GM21576 (cell line): ENCODE data around the gene MRTO4.
"Not testable (repeated sequence)": the region's sequence is repeated elsewhere in the genome, so short reads cannot be mapped to it uniquely, and the experiment has no call there.

Source experiments
- ATAC-seq: cut with Tn5 transposase; IDR thresholded peaks from one replicate; pipeline ENCODE4 v1.9.1; 2021; ENCODE audit warnings: mild to moderate bottlenecking, moderate library complexity; ENCODE audit not compliant: unreplicated experiment

MRTO4 gene

DNA sequence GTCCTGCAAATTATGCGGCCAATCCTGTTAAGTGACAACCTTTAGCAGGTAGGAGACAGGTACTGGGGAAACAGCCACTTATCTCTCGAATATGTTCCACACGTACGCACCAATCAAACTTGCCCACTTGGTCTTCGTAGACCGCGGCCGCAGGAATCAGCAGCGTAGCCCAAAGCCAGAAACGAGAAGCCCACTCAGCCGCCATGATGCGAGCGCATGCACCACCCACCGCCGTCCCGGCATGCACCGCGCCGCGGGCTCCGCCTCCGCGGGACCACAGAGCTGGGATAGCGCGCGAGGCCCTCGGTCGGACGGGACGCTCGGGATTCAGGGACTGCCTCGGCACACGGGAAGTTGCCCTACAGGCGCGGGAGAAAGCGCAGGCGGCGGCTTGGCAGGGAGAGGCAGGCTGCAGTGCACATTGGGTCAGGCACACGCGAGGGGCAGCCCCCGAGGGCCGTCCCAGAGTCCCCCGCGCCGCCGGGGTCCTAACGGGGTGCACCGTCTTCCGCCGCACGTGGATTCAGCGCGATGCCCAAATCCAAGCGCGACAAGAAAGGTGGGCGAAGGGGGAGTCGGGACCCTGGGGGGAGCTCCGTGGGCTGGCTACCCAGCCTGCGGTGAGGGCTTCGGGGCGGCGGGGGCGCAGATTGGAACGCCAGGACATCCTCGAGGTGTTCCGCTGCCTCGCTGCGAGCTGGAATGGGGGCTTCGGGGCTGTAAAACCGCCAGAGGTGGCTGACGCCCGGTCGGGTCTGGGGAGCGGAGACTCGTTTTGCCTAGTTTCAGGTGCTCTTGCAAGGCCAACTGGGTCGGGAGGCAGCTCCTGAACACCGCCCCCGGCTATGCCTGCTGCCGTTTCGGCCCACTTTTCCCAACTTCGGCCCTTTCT is at the start of gene MRTO4, which contains the start of gene EMC1:
MRTO4 (plus strand) TSS at position 501 of the 892 bp plus-strand sequence; CDS start at position 532, 31 bp downstream.
EMC1 (minus strand) TSS at position 220 of the 892 bp plus-strand sequence; CDS start at position 205, 15 bp downstream.
- ATAC-seq = peak; percentile 83

- ATAC-seq = no peak
Measured at GRCh38 chr1:19202396-19202795, 49.2 kb upstream of the MRTO4 start.

- no peak for ATAC-seq
Measured at GRCh38 chr1:19203440-19203839, 48.2 kb upstream of the MRTO4 start.

DNA sequence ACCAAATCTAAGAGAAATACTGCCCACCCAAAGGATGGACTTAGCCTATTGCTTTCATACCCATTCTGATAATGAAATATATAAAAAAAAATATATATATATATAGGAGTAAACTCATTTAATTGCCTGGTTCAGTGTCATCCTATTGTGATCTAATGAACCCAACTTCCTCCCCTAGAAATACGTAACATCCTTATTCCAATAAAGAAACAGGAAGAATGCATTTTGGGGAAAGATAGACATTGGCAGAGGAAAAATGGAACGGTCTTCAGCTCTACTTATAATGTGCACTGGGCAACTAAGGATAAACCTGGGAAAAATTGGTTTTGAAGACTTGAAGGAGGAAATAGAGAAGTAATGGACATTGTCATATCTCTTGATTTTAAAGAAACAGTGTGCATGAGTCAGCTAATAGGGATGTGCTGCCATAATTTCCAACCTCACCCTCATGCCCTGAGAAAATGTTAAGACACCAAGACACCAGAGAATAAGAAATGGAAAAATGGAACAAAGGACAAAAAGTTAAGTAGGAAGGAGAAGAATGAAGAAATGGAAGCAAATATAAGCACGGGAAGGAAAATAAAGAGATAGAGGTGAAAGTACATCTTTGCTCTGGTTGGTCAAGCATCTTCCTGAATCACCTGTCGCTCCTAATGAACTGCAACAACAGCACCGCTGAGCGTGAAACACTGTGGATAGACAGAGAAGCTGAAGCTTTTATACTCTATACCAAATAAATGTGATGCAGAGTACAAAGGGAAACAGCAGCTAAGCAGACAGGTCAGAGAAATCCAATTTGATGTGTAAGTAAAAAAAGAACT is 46.9 kb upstream of the MRTO4 start:
- ATAC-seq = no peak

DNA sequence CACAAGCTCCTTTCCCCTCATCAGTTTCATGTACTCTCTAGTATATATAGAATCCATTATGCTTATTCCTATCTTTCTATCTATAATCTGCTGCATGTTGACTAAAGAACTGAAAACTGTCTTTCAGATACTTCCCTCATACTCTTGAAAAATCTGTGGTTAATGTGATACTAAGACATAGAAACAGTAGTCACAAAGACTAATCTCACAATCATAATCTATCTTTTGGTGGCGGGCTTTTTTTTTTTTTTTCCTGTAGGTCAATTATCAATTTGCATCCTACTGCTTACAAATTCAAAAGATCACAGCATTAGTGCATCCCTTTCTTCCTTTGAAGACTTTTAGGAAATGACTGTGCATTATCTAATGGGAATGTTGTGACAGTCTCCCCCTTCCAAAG is 46.2 kb upstream of the MRTO4 start:
- no peak for ATAC-seq

GRCh38 chr1:19205845-19206244 is 45.8 kb upstream of the MRTO4 start:
- no peak for ATAC-seq

GRCh38 chr1:19206947-19207346 is 44.7 kb upstream of the MRTO4 start:
- no peak for ATAC-seq

GRCh38 chr1:19208710-19209438 is 42.7 kb upstream of the MRTO4 start:
- ATAC-seq = no peak

DNA sequence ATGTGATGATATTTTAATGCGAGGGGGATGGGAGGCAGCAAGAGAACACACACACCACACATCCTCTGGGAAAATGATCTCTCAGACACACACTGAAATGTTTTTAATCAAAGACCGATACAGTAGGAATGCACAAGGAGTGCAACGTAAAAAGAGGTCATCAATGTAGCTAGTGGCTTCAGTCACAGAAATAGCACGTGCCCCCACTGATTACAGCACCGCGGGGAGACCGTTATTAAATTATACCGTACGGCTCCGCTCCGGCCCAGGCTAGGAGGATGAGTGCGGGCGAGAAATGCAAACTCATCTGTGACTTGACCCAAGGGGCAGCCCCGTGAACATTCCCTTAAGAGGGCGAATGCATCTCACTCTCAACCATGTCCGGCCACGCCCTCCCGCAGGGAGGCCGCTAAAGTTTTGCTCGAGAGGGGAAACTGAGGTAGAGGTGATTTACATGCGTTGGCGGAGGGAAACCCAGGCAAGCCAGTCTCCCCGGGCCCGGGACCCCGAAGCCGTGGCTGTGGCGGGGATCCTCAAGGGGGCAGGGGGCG is 42.1 kb upstream of the MRTO4 start:
- peak; percentile 50 for ATAC-seq

DNA sequence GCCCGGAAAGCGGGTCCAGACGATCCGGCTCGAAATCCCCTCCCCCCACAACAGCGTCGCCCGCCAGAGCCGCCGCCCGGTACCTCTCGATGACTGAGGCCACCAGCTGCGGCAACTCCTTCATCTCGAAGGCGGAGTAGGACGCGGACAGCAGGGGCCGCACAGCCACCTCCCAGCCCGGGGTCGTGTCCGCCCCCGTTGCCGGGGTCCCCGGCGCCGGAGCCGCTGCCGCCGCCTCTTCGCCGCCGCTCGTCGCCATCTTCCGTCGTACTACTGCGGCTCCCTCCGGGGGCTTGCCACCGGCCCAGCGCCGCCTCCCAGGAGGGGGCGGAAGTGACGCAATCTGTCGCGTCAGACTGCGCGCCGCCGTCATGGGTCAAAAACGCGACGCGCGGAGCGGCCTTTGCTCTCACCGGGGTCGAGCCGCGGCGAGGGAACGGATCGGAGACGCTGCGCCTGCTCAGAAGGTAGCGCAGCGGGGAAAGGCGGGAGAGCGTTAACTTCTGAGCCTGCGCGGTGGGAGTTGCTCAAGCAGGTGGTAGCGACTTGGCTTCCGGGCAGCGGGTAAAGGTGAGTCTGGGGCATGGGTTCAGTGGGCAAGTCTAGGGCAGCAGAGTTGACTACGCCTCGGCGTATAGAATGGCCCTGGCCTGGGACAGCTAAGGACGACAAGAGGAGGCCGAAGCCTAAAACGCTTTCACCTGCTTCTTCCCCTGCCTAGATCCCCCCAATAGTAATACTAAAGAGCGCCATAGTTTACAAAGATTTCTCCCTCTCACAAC is 41.4 kb upstream of the MRTO4 start, which contains the start of gene UBR4:
UBR4 (minus strand) TSS at position 277 of the 782 bp plus-strand sequence; CDS start at position 259, 18 bp downstream.
- ATAC-seq = peak; percentile 71

- ATAC-seq = no peak
Measured at GRCh38 chr1:19210772-19211549, 40.6 kb upstream of the MRTO4 start.

DNA sequence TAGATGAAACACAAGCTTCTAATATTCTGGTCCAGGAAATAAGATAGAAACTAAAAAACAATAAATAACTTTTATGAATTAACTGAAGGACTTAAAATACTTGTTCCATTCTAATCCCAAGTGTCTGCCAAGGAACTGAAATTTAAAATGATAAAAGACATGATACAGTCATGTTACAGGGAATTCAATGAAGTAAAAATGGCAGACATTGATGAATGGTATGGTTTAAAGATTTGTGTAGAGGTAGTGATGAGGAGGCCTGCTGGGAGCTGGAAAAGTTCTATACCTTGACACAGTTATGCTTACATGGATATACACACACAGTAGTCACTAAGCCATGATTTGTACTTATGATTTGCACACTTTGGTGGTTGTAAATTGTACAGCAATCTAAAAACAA is 39.4 kb upstream of the MRTO4 start:
- ATAC-seq = no peak

- ATAC-seq = no peak
Measured at GRCh38 chr1:19213580-19213979, 38.0 kb upstream of the MRTO4 start.

DNA sequence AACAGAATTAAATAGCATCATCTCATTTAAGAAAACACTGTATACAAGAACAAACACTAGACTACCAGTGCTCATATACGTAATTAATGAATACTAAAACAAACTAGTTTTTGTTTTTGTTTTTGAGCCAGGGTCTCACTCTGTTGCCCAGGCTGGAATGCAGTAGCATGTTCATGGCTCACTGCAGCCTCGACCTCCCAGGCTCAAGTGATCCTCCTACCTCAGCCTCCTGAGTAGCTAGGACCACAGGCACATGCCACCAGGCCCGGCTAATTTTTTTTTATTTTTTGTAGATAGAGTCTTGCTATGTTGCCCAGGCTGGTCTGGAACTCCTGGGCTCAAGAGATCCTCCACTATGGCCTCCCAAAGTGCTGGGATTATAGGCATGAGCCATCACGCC is 35.0 kb upstream of the MRTO4 start:
- not testable (repeated sequence) for ATAC-seq

- no peak for ATAC-seq
Measured at GRCh38 chr1:19219451-19219850, 32.2 kb upstream of the MRTO4 start.

- ATAC-seq = no peak
Measured at GRCh38 chr1:19220080-19220846, 31.3 kb upstream of the MRTO4 start.

DNA sequence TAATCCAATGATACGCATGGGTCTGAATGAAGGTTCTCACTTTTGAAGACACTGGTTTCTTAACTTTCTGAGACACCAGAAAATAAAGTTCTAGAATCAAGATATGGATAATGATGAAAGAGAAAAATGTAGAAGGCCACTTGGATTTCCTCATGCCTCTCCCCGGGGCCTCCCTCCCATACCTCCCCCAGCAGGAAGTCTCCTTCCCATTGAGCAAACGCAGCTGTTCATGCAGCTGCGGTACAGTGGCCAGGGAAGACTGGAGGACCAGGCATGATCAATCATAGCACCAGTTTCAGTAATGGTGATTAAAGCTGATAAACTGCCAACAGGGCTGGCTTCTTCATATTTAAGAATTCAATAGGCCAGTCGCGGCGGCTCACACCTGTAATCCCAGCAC is 30.6 kb upstream of the MRTO4 start:
- ATAC-seq = no peak

DNA sequence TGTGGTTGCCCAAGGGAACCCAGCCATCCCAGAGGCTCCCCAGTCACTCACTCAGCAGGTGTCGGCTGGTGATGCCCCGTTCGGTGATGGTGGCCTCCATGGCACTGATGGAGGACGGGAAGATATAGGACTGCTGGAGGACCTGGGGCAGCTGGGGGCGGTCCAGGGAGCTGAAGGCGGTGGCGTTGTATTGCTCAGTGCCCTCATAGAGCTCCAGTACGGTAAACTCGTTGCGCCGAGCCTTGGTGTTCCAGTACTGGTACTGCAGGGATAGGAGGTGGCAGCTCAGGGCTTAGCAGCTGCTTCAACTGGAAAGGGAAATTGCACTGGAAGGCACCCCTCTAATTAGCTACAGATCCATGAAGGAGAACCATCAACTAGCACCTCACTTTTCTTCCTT is 29.0 kb upstream of the MRTO4 start:
- no peak for ATAC-seq
